ENCODE data around the gene APC2. TPM values are rescaled to one million over a fixed set of nuclear protein-coding genes. Genes with fewer than 3 reads are reported as not detected.

Gene APC2
- total RNA-seq, 1 donor from 2014 or later: 0.20 TPM

- H3K4me3 ChIP-seq: peak within 1 kb of the TSS; percentile 62
- H3K36me3 ChIP-seq: no peaks in the 10 kb centered on the region
- ATAC-seq (no peak), DNase-seq (no peak)
- no peaks in the 10 kb centered on the region for H3K27me3 ChIP-seq
- peaks cover 11% of the 10 kb centered on the region for H3K4me1 ChIP-seq
- intact Hi-C loops (cut with DNase I): no loop called here
- H3K27ac ChIP-seq: peak within 1 kb of the TSS; percentile 65
- TF ChIP-seq CTCF (IDR thresholded peaks at IDR 0.05): no peak
- H3K9me3 ChIP-seq: no peaks in the 10 kb centered on the region
Measured at GRCh38 chr19:1491114-1491848, 41.4 kb downstream of the APC2 start, which contains the start of gene REEP6. Gene REEP6, plus strand, starts transcription at chr19:1491181. Its CDS starts 89 bp downstream, at chr19:1491270.

GRCh38 chr19:1491849-1492170 is 41.9 kb downstream of the APC2 start:
- Histone ChIP-seq H3K4me1 (peaks cover 11% of the 10 kb centered on the region), H3K9me3 (no peaks in the 10 kb centered on the region), H3K4me3 (peak overlapping the region; percentile 60), H3K36me3 (no peaks in the 10 kb centered on the region), H3K27ac (no peak overlapping the region), H3K27me3 (no peaks in the 10 kb centered on the region)
- TF ChIP-seq CTCF (IDR thresholded peaks at IDR 0.05): no peak
- DNase-seq (no peak), ATAC-seq (no peak)
- intact Hi-C loops (cut with DNase I): no loop called here

DNA sequence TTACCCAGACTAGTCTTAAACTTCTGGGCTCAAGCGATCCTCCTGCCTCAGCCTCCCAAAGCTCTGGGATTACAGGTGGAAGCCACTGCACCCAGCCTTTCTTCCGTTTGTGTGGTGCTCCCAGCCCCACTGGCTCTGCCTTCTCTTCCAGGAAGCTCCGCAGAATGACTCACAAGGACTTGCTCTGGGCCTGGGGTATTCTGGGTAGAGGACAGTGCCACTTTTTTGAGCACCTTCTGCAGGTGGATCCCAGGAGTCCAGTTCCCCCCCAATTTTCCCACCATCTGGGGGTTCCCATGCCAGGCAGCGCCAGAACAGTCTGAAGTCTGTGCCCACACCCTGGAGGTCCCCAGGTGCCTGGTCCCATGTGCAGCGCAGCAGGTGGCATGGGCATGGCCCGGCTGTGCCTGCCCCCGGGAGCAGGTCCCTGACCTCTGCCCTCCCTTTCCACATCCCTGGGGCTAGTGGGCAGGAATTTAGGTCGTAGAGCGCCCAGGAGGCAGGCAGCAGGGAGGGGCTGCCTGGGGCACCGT is 42.6 kb downstream of the APC2 start:
- Histone ChIP-seq H3K9me3 (no peaks in the 10 kb centered on the region), H3K4me3 (no peak overlapping the region), H3K36me3 (no peaks in the 10 kb centered on the region), H3K27ac (no peak overlapping the region), H3K27me3 (peaks cover 7% of the 10 kb centered on the region), H3K4me1 (peaks cover 11% of the 10 kb centered on the region)
- no peak for TF ChIP-seq CTCF (IDR thresholded peaks at IDR 0.05)
- no peak for ATAC-seq
- intact Hi-C loops (cut with DNase I): no loop called here
- no peak for DNase-seq

DNA sequence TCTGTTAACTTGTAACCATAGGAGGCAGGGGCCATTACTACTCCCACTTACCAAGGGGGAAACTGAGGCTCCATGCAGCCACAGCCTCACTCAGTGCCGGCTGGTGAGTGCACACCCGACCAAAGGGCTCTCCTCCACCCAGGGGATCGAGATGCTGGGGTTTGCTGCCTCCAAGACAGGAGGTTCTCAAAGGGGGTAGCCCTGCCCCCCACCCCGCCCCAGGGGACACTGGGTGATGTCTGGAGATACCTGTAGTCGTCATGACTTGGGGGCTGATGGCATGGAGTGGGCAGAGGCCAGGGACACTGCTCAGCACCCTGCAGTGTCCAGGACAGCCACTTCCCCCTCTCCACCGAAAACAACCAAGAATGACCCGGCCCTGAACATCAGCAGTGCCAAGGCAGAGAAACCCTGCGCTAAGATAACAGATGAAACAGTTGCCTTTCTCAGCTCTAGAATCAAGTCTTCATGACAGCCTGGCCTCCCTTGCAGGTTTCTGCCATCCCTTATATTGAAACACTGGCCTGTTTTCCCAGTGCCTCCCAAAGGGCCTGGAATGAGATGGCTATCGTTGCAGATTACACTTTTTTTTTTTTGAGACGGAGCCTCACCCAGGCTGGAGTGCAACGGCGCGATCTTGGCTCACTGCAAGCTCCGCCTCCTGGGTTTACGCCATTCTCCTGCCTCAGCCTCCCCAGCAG is 44.3 kb downstream of the APC2 start:
- Histone ChIP-seq H3K27ac (no peak overlapping the region), H3K36me3 (no peaks in the 10 kb centered on the region), H3K9me3 (no peaks in the 10 kb centered on the region), H3K4me1 (peaks cover 11% of the 10 kb centered on the region), H3K27me3 (peaks cover 14% of the 10 kb centered on the region), H3K4me3 (no peak overlapping the region)
- no peak for DNase-seq
- no peak for ATAC-seq
- TF ChIP-seq CTCF (IDR thresholded peaks at IDR 0.05): no peak
- intact Hi-C loops (cut with DNase I): no loop called here

- peaks cover 5% of the 10 kb centered on the region for H3K4me1 ChIP-seq
- H3K27me3 ChIP-seq: peaks cover 14% of the 10 kb centered on the region
- H3K9me3 ChIP-seq: no peaks in the 10 kb centered on the region
- H3K36me3 ChIP-seq: no peaks in the 10 kb centered on the region
- ATAC-seq: no peak
- H3K27ac ChIP-seq: no peak overlapping the region
- intact Hi-C loops (cut with DNase I): no loop called here
- no peak for DNase-seq
- H3K4me3 ChIP-seq: no peak overlapping the region
- TF ChIP-seq CTCF (IDR thresholded peaks at IDR 0.05): no peak
Measured at GRCh38 chr19:1495051-1495798, 45.3 kb downstream of the APC2 start.

Measured in upper lobe of right lung (tissue), 1 donor.